Tibial nerve (tissue), 4 donors: ENCODE results near the gene SUN5. TPM values are rescaled to one million over a fixed set of nuclear protein-coding genes. Genes with fewer than 3 reads are reported as not detected.

ENCODE experiments used
- DNase-seq, 2 donors: peaks; one replicate each; pipeline ENCODE4 v3.0.0-alpha.2; 2019; ENCODE audit warnings: low spot score in 2 of 2
- H3K27ac ChIP-seq, 4 donors: fragments of 200-600 bp; sonication (generic) in 3 of 4; one replicate each; pipeline ENCODE4 v1.5.1; 2017 to 2019; ENCODE audit warnings: mild to moderate bottlenecking in 1 of 4
- H3K27me3 ChIP-seq, 2 donors: fragments of 200-600 bp; sonication (generic) in 1 of 2; one replicate each; pipeline versions ENCODE4 v1.5.1 to v1.6.0; 2017 to 2019
- H3K36me3 ChIP-seq, 3 donors: fragments of 200-600 bp; sonication (generic); one replicate each; pipeline ENCODE4 v1.5.1; 2018 to 2019
- H3K4me1 ChIP-seq, 4 donors: fragments of 200-600 bp; sonication (generic) in 3 of 4; one replicate each; pipeline ENCODE4 v1.5.1; 2017 to 2019
- H3K4me3 ChIP-seq, 4 donors: fragments of 200-600 bp; sonication (generic) in 3 of 4; one replicate each; pipeline ENCODE4 v1.5.1; 2017 to 2019; ENCODE audit warnings: mild to moderate bottlenecking in 1 of 4, moderate library complexity in 1 of 4
- H3K9me3 ChIP-seq, 4 donors: fragments of 200-600 bp; sonication (generic) in 3 of 4; one replicate each; pipeline ENCODE4 v1.5.1; 2017 to 2019
- EP300 ChIP-seq, 2 donors: sonication (generic); formaldehyde crosslinking; IDR thresholded peaks; one replicate each; pipeline ENCODE4 v1.6.1; 2017; ENCODE audit warnings: antibody characterized with exemption in 2 of 2, mild to moderate bottlenecking in 1 of 2
- POLR2A ChIP-seq, 2 donors: fragments of 450-650 bp; IDR thresholded peaks; one replicate each; pipeline ENCODE4 v1.6.1; 2017; ENCODE audit warnings: antibody characterized with exemption in 2 of 2, mild to moderate bottlenecking in 2 of 2, moderate library complexity in 2 of 2
- WGBS, 2 donors: methylation state at CpG; one replicate each; pipeline ENCODE4 v1.1.5; 2018; 5-methylcytosine and 5-hydroxymethylcytosine counted together
- total RNA-seq, 4 donors: library from RNA; depleted of rRNA; stranded (reverse); fragments of >200 nt; gene quantifications; one replicate each; pipeline ENCODE4 v1.1.0, GENCODE V29; 2016
- TF ChIP-seq, protein P1 (sequence below), 5 experiments: fragments of 200-600 bp in 3 of 5; fragments of 450-650 bp in 2 of 5; sonication (generic) in 3 of 5; IDR thresholded peaks; one replicate each; pipeline ENCODE4 v1.5.1; 2016 to 2019; ENCODE audit warnings: antibody characterized with exemption in 5 of 5, mild to moderate bottlenecking in 3 of 5, moderate library complexity in 2 of 5

Gene SUN5
- total RNA-seq, 4 donors from 2014 or later = not detected

DNA sequence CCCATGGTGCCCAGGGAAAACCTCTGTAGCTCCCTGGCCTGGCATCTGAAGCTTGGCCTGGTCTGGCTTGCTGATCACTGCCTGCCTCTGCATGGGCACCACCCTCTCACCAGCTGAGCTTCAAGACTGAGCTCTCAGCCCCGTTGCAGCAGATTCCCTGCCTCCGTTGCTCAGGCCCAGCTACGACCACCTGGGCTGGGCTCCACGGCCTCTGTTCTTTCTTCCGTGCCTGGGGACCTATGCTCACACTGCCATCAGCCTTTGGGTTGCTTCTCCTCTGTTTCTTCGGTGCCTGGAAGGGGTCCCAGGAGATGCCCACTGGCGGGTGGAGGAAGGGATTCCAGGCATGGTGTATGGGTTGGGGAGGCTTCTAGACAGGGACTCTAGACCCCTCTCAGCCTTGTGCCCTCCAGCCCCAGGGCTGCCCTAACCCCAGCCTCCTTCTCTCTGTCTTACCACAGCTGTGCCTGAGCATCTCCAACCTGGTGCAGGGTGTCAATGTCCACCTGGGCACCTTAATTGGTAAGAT, 12.4 kb upstream of the SUN5 start:
- WGBS, 2 donors = 72 to 85% methylated on average over 7 of the region's 7 CpGs
- DNase-seq = no peak
- no peaks in the 10 kb centered on the region for H3K36me3 ChIP-seq
- TF ChIP-seq, protein P1, sequence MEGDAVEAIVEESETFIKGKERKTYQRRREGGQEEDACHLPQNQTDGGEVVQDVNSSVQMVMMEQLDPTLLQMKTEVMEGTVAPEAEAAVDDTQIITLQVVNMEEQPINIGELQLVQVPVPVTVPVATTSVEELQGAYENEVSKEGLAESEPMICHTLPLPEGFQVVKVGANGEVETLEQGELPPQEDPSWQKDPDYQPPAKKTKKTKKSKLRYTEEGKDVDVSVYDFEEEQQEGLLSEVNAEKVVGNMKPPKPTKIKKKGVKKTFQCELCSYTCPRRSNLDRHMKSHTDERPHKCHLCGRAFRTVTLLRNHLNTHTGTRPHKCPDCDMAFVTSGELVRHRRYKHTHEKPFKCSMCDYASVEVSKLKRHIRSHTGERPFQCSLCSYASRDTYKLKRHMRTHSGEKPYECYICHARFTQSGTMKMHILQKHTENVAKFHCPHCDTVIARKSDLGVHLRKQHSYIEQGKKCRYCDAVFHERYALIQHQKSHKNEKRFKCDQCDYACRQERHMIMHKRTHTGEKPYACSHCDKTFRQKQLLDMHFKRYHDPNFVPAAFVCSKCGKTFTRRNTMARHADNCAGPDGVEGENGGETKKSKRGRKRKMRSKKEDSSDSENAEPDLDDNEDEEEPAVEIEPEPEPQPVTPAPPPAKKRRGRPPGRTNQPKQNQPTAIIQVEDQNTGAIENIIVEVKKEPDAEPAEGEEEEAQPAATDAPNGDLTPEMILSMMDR (IDR thresholded peaks at IDR 0.05) = no peak
- no peak for TF ChIP-seq EP300 (IDR thresholded peaks at IDR 0.05)
- no peak for TF ChIP-seq POLR2A (IDR thresholded peaks at IDR 0.05)
- H3K4me3 ChIP-seq = no peak overlapping the region
- no peaks in the 10 kb centered on the region for H3K9me3 ChIP-seq
- H3K27ac ChIP-seq = no peak overlapping the region
- H3K27me3 ChIP-seq = peaks cover 0 to 8% of the 10 kb centered on the region in 2 donors
- no peaks in the 10 kb centered on the region for H3K4me1 ChIP-seq

DNA sequence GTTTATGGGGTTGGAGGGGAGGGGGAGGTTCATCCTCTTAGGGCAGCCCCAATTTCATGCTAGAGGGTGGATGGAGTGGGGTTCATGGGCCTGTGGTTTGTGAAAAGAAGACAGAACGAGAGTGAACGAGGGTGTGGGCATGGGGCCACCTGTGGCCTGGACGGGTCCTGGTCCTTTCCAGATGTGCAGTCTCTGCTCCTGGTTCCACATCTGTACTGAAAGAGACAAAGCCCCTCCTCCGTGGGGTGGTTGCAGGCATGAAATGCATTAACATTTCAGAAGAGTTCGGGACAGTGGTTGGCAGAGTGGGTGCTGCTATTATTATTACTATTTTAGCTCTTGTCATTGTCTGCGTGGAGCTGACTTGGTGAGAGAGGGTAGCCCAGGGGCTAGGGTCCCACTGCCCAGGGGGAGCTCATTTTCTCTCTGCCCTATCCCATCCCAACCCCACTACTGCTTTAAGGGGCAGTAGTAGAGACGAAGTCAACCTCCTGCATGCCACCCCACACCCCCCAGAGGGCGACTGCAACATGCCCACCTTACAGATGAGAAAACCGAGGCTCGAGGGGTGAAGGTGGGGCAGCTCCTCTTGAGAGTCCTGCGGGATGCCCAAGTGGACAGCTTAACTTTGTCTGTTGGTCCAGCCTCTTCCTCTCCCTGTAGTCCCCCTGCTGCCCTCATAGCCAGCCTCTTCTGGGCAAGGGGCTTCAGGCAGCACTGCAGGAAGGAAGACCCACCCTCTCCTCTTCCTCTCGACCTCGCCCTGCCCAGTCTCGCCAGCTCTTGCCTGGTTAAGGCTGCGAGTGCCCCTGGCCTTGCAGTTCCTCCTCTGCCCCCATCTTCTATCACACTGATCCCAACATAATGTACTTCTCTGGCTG, 11.7 kb upstream of the SUN5 start:
- DNase-seq = no peak
- TF ChIP-seq POLR2A (IDR thresholded peaks at IDR 0.05) (no peak), EP300 (IDR thresholded peaks at IDR 0.05) (no peak)
- TF ChIP-seq, protein P1 (IDR thresholded peaks at IDR 0.05) = no peak
- WGBS, 2 donors = 72 to 76% methylated on average over 14 to 15 of the region's 15 CpGs

DNA sequence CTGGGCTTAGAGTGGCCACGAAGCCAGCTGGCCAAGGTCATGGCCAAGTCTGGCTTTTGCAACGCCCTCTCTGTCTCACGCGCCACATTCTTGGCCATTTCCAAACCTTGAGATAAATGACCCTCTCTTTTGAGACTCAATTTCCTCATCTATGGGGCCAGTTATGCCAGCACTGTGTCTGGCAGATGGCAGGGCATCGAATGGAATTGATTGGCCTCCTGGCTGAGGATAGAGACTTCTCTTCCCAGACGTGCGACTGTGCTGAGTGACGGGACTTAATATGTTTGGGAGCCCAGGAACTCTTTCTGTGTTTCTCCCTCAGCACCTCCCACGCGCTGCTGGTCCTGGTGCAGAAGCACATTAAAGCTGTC, 10.9 kb upstream of the SUN5 start:
- peaks cover 0 to 8% of the 10 kb centered on the region in 2 donors for H3K27me3 ChIP-seq
- DNase-seq = no peak
- TF ChIP-seq EP300 (IDR thresholded peaks at IDR 0.05) (no peak), POLR2A (IDR thresholded peaks at IDR 0.05) (no peak)
- TF ChIP-seq, protein P1 (IDR thresholded peaks at IDR 0.05) = no peak
- H3K4me1 ChIP-seq = no peaks in the 10 kb centered on the region
- WGBS, 2 donors = 66 to 74% methylated on average over 10 of the region's 10 CpGs
- H3K9me3 ChIP-seq = no peaks in the 10 kb centered on the region
- no peak overlapping the region for H3K4me3 ChIP-seq
- H3K36me3 ChIP-seq = no peaks in the 10 kb centered on the region
- no peak overlapping the region for H3K27ac ChIP-seq

More for the DNA sequence above, 11.7 kb upstream of the SUN5 start:
- H3K27ac ChIP-seq = no peak overlapping the region
- no peak overlapping the region for H3K4me3 ChIP-seq
- peaks cover 0 to 8% of the 10 kb centered on the region in 2 donors for H3K27me3 ChIP-seq
- no peaks in the 10 kb centered on the region for H3K9me3 ChIP-seq
- no peaks in the 10 kb centered on the region for H3K4me1 ChIP-seq
- H3K36me3 ChIP-seq = no peaks in the 10 kb centered on the region

DNA sequence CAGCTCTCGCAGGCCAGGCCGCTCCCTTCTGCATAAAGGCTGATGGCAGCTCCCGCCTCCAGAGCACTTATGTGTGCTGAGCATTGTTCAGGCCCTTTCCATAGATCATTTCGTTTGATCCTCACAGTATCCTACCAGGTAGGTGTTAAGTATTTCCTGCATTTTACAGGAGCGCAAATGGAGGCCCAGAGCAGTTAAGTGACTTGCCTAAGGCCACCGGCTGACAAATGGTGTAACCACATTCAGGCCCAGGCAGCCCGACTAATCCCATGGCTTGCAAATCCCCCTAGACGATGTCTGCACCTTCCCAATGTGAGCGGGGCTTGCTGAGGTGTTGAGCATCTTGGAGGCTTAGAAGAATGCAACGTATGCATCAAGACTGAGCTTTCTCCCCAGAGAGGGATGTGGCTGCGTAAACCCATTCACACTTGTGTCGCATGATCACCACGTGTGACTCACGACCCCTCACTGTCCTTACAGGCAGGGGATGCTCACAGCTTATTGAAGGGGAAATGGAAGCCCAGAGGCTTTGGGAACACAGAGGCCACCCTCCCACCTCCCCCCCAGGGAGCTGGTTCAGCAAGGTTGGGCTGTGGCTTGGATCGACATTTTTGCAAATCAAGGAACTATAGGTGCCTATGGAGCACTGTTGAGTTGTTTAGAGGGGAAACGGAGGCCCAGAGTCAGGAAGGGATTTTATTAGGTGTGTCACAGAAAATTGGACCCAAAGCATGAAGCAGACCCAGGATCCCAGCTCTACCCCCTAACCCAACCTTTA, 10.3 kb upstream of the SUN5 start:
- no peak for DNase-seq
- H3K36me3 ChIP-seq = no peaks in the 10 kb centered on the region
- no peak overlapping the region for H3K4me3 ChIP-seq
- no peaks in the 10 kb centered on the region for H3K9me3 ChIP-seq
- peaks cover 0 to 8% of the 10 kb centered on the region in 2 donors for H3K27me3 ChIP-seq
- no peak overlapping the region for H3K27ac ChIP-seq
- WGBS, 2 donors = 62 to 63% methylated on average over 15 to 16 of the region's 16 CpGs
- TF ChIP-seq EP300 (IDR thresholded peaks at IDR 0.05) (no peak), POLR2A (IDR thresholded peaks at IDR 0.05) (no peak)
- TF ChIP-seq, protein P1 (IDR thresholded peaks at IDR 0.05) = no peak
- no peaks in the 10 kb centered on the region for H3K4me1 ChIP-seq
